Neural progenitor cell (in vitro differentiated cells): ENCODE measurements around the gene KLF11. TPM values are rescaled to one million over a fixed set of nuclear protein-coding genes. Genes with fewer than 3 reads are reported as not detected.

Source experiments
- DNase-seq: peaks from one replicate; pipeline ENCODE4 v3.0.0-alpha.2; 2016; ENCODE audit warnings: low spot score
- H2AFZ ChIP-seq: fragments of 200-600 bp; sonication (generic); replicated peaks from 2 replicates; pipeline ENCODE4 v1.6.1; 2016; ENCODE audit warnings: antibody characterized with exemption
- H3F3A ChIP-seq: fragments of 200-600 bp; sonication (generic); 2 replicates; pipeline ENCODE4 v1.6.1; 2016; ENCODE audit warnings: antibody characterized with exemption, low read depth
- H3K27ac ChIP-seq: fragments of 200-600 bp; sonication (generic); 2 replicates; pipeline ENCODE4 v1.5.1; 2016; ENCODE audit warnings: mild to moderate bottlenecking
- H3K27me3 ChIP-seq: fragments of 200-600 bp; sonication (generic); 2 replicates; pipeline ENCODE4 v1.6.1; 2016; ENCODE audit warnings: mild to moderate bottlenecking, moderate library complexity
- H3K36me3 ChIP-seq: fragments of 200-600 bp; sonication (generic); 2 replicates; pipeline ENCODE4 v1.5.1; 2016
- H3K4me1 ChIP-seq: fragments of 200-600 bp; sonication (generic); 2 replicates; pipeline ENCODE4 v1.6.1; 2016; ENCODE audit warnings: mixed run types
- H3K4me2 ChIP-seq: fragments of 200-600 bp; sonication (generic); 2 replicates; pipeline ENCODE4 v1.6.1; 2016
- H3K4me3 ChIP-seq: fragments of 200-600 bp; sonication (generic); 2 replicates; pipeline ENCODE4 v1.5.1; 2016
- H3K79me2 ChIP-seq: fragments of 200-600 bp; sonication (generic); 2 replicates; pipeline ENCODE4 v1.6.1; 2016; ENCODE audit warnings: low read depth
- H3K9ac ChIP-seq: fragments of 200-600 bp; sonication (generic); 2 replicates; pipeline ENCODE4 v1.6.1; 2016
- H3K9me3 ChIP-seq: fragments of 200-600 bp; sonication (generic); 2 replicates; pipeline ENCODE4 v1.5.1; 2016; ENCODE audit warnings: low read depth
- H4K20me1 ChIP-seq: fragments of 200-600 bp; sonication (generic); 2 replicates; pipeline ENCODE4 v1.6.1; 2016; ENCODE audit warnings: low read depth
- H3K27ac Mint-ChIP-seq: 3 replicates; pipeline ENCODE4 v1.8.0; 2021; ENCODE audit warnings: mixed read lengths
- H3K27me3 Mint-ChIP-seq: 2 replicates; pipeline ENCODE4 v1.8.0; 2022; ENCODE audit warnings: low read depth, mild to moderate bottlenecking, inconsistent platforms, moderate library complexity, mixed read lengths; ENCODE audit not compliant: insufficient read depth
- H3K36me3 Mint-ChIP-seq: 3 replicates; pipeline ENCODE4 v1.8.0; 2021; ENCODE audit warnings: mixed read lengths
- H3K4me1 Mint-ChIP-seq: 3 replicates; pipeline ENCODE4 v1.8.0; 2021; ENCODE audit warnings: mixed read lengths
- H3K4me3 Mint-ChIP-seq: 3 replicates; pipeline ENCODE4 v1.8.0; 2021; ENCODE audit warnings: mild to moderate bottlenecking, moderate library complexity, mixed read lengths
- H3K9me3 Mint-ChIP-seq: 3 replicates; pipeline ENCODE4 v1.8.0; 2020; ENCODE audit warnings: mixed read lengths
- EZH2 ChIP-seq: fragments of 200-600 bp; sonication (generic); IDR thresholded peaks from 2 replicates; pipeline ENCODE4 v1.6.1; 2017; ENCODE audit warnings: antibody characterized with exemption, mild to moderate bottlenecking, moderate library complexity
- EZH2phosphoT487 ChIP-seq: fragments of 200-600 bp; sonication (generic); IDR thresholded peaks from 2 replicates; pipeline ENCODE4 v1.6.1; 2017; ENCODE audit warnings: antibody characterized with exemption
- total RNA-seq: library from RNA; depleted of rRNA; stranded (reverse); fragments of >200 nt; gene quantifications from 2 replicates; pipeline ENCODE4 v1.2.3, GENCODE V29; 2015; ENCODE audit warnings: low replicate concordance
- TF ChIP-seq, protein P1 (sequence below): fragments of 200-600 bp; sonication (generic); IDR thresholded peaks from 2 replicates; pipeline ENCODE4 v1.5.1; 2017; ENCODE audit warnings: antibody characterized with exemption, mild to moderate bottlenecking

Gene KLF11
- total RNA-seq, 1 donor from 2014 or later: 9.7 TPM

- TF ChIP-seq, protein P1, sequence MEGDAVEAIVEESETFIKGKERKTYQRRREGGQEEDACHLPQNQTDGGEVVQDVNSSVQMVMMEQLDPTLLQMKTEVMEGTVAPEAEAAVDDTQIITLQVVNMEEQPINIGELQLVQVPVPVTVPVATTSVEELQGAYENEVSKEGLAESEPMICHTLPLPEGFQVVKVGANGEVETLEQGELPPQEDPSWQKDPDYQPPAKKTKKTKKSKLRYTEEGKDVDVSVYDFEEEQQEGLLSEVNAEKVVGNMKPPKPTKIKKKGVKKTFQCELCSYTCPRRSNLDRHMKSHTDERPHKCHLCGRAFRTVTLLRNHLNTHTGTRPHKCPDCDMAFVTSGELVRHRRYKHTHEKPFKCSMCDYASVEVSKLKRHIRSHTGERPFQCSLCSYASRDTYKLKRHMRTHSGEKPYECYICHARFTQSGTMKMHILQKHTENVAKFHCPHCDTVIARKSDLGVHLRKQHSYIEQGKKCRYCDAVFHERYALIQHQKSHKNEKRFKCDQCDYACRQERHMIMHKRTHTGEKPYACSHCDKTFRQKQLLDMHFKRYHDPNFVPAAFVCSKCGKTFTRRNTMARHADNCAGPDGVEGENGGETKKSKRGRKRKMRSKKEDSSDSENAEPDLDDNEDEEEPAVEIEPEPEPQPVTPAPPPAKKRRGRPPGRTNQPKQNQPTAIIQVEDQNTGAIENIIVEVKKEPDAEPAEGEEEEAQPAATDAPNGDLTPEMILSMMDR: no peak
- TF ChIP-seq EZH2phosphoT487 (no peak), EZH2 (no peak)
- no peaks in the 10 kb centered on the region for H3K4me1 ChIP-seq
- H4K20me1 ChIP-seq: no peaks in the 10 kb centered on the region
- H3K4me3 Mint-ChIP-seq: no peak overlapping the region
- H3K27ac ChIP-seq: no peak overlapping the region
- H3K9me3 Mint-ChIP-seq: peaks cover 5% of the 10 kb centered on the region
- H3K36me3 Mint-ChIP-seq: no peaks in the 10 kb centered on the region
- no peaks in the 10 kb centered on the region for H3K27me3 ChIP-seq
- H3K27ac Mint-ChIP-seq: no peak overlapping the region
- DNase-seq: no peak
- no peak overlapping the region for H3K4me2 ChIP-seq
- no peaks in the 10 kb centered on the region for H3K9me3 ChIP-seq
- H3K79me2 ChIP-seq: no peaks in the 10 kb centered on the region
- no peaks in the 10 kb centered on the region for H3K4me1 Mint-ChIP-seq
- H3F3A ChIP-seq: no peaks in the 10 kb centered on the region
- peaks cover 13% of the 10 kb centered on the region for H3K27me3 Mint-ChIP-seq
- no peak overlapping the region for H3K4me3 ChIP-seq
- H3K36me3 ChIP-seq: no peaks in the 10 kb centered on the region
- no peak overlapping the region for H2AFZ ChIP-seq
- H3K9ac ChIP-seq: no peak overlapping the region
These were observed 27.1 kb upstream of the KLF11 start for GRCh38 chr2:10016001-10016801.

- Histone ChIP-seq H3K4me1 (no peaks in the 10 kb centered on the region), H3F3A (no peaks in the 10 kb centered on the region), H4K20me1 (no peaks in the 10 kb centered on the region), H2AFZ (no peak overlapping the region), H3K4me2 (no peak overlapping the region), H3K36me3 (no peaks in the 10 kb centered on the region), H3K27ac (no peak overlapping the region), H3K27me3 (no peaks in the 10 kb centered on the region), H3K4me3 (no peak overlapping the region), H3K9ac (no peak overlapping the region), H3K9me3 (no peaks in the 10 kb centered on the region), H3K79me2 (no peaks in the 10 kb centered on the region)
- Mint-ChIP-seq H3K27ac (no peak overlapping the region), H3K4me1 (no peaks in the 10 kb centered on the region), H3K4me3 (no peak overlapping the region), H3K9me3 (peaks cover 5% of the 10 kb centered on the region), H3K36me3 (no peaks in the 10 kb centered on the region), H3K27me3 (peaks cover 13% of the 10 kb centered on the region)
- no peak for TF ChIP-seq EZH2
- no peak for DNase-seq
These were observed 26.5 kb upstream of the KLF11 start for GRCh38 chr2:10016802-10017258.

- no peak overlapping the region for H3K27ac Mint-ChIP-seq
- no peaks in the 10 kb centered on the region for H4K20me1 ChIP-seq
These were observed 25.9 kb upstream of the KLF11 start for GRCh38 chr2:10017313-10017941.

More at GRCh38 chr2:10017313-10017941, 25.9 kb upstream of the KLF11 start:
- Mint-ChIP-seq H3K36me3 (no peaks in the 10 kb centered on the region), H3K27me3 (peaks cover 13% of the 10 kb centered on the region), H3K9me3 (peaks cover 5% of the 10 kb centered on the region), H3K4me3 (no peak overlapping the region), H3K4me1 (no peaks in the 10 kb centered on the region)
- H3K36me3 ChIP-seq: no peaks in the 10 kb centered on the region
- H3K4me1 ChIP-seq: no peaks in the 10 kb centered on the region
- H3F3A ChIP-seq: no peaks in the 10 kb centered on the region
- H3K9me3 ChIP-seq: no peaks in the 10 kb centered on the region
- no peak overlapping the region for H2AFZ ChIP-seq
- H3K4me3 ChIP-seq: no peak overlapping the region
- H3K9ac ChIP-seq: no peak overlapping the region
- no peak for TF ChIP-seq EZH2phosphoT487
- no peak for TF ChIP-seq EZH2
- TF ChIP-seq, protein P1: no peak
- no peak for DNase-seq
- H3K27me3 ChIP-seq: no peaks in the 10 kb centered on the region
- H3K27ac ChIP-seq: no peak overlapping the region
- H3K4me2 ChIP-seq: no peak overlapping the region
- H3K79me2 ChIP-seq: no peaks in the 10 kb centered on the region
